Stomach (tissue), 4 donors: ENCODE data around the gene FBXL22.
"Not testable (repeated sequence)": the region's sequence is repeated elsewhere in the genome, so short reads cannot be mapped to it uniquely, and the experiment has no call there.

Source experiments
- EP300 ChIP-seq: sonication (generic); formaldehyde crosslinking; IDR thresholded peaks from one replicate; pipeline ENCODE4 v1.6.1; 2017; ENCODE audit warnings: antibody characterized with exemption
- POLR2A ChIP-seq, 4 donors: fragments of 450-650 bp; IDR thresholded peaks; one replicate each; pipeline ENCODE4 v1.6.1; 2016; ENCODE audit warnings: antibody characterized with exemption in 4 of 4, control low read depth in 2 of 4, mild to moderate bottlenecking in 1 of 4, moderate library complexity in 1 of 4
- POLR2AphosphoS5 ChIP-seq, 3 donors: sonication (generic); formaldehyde crosslinking; IDR thresholded peaks; one replicate each; pipeline ENCODE4 v1.6.1; 2016; ENCODE audit warnings: antibody characterized with exemption in 3 of 3

DNA sequence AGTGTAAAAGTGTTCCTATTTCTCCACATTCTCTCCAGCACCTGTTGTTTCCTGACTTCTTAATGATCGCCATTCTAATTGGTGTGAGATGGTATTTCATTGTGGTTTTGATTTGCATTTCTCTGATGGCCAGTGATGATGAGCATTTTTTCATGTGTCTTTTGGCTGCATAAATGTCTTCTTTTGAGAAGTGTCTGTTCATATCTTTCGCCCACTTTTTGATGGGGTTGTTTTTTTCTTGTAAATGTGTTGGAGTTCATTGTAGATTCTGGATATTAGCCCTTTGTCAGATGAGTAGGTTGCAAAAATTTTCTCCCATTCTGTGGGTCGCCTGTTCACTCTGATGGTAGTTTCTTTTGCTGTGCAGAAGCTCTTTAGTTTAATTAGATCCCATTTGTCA is 20.4 kb downstream of the FBXL22 start:
- not testable (repeated sequence) for TF ChIP-seq EP300; POLR2AphosphoS5 (IDR thresholded peaks at IDR 0.05); POLR2A (IDR thresholded peaks at IDR 0.05)
